Activated CD8-positive, alpha-beta memory T cell treated with anti-CD3 and anti-CD28 coated beads, Interleukin-2, amount 50 U/mL, for 4 hours (primary cell): ENCODE measurements around the gene CDR2.
"Not testable (repeated sequence)": the region's sequence is repeated elsewhere in the genome, so short reads cannot be mapped to it uniquely, and the experiment has no call there.

ENCODE experiments used
- DNase-seq: peaks from one replicate; pipeline ENCODE4 v3.0.0-alpha.2; 2020

The CDR2 gene

DNA sequence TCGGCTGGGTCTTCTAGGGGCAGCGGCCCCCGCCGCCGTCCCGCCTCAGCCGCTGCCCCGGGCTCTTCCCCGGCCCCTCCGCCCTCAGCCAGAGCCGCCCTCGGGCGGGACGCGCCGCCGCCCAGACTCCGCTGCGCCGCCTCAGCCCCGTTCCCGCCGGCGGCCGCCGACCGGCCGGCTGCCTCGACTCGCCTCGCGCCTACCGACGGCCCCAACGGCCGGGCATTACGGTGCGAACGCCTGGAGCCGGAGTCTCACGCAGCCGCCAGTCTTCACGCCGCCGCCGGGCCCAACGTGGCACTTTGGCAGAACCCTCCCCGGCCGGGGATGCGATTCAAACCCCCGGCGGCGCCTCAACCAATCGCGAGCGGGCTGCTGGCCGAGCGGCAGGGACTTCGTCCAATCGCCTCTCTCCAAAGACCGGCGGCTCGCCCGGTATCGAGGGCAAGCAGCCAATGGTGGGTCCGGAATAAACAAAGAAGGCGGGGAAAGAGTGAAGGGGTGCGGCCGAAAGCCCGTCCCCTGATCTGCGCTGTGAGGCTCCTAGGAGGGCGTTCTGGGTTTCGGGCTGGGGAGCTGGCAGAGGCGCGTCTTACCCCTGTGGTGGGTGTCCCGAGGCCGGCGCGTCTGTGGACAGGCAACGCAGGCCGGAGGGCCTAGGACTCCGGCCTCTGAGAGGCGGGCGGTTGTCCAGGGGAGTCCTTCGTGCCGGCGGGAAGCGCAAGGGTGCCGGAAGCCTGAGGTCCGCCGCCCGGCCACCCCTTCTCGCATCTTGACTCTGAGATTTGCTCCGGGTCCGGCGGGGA lies at the start of gene CDR2:
TSS of gene CDR2 (minus strand) at position 309 of the 806 bp plus-strand sequence. CDS start 310 bp downstream, outside the sequence.
- peak; percentile 97 for DNase-seq

DNA sequence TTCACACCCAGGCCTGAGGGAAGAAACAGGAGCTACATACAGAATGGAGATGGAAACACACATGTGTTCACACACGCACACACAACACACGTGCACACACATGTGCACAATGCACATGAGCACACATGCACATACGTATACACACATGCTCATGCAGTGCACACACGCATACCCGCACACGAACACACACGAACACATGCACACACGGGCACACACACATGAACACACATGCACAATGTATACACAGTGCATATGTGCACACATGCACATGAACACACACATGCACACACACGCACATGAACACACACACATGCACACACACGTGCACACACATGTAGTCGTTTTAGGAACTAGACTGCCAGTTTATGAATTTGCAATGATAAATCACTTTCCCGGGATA lies 49.3 kb upstream of the CDR2 start:
- DNase-seq = no peak

DNA sequence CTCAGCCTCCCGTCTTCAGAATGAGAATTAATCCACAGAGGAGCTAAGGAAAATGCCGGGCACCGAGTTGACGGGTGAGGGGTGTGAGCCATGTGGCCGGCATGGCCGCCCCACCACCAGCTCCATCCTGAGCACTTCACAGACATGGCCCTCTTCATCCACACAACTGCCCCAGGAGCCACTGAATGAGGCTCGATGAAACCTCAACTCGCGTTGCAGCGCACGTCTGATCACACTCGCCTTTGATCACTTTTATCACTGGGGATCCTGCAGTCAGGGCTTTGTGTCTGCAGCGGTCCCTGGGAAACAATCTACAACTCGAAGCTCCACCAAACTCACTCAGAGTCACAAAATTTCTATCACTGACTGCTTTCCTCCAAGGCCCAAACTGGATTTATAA lies 46.7 kb upstream of the CDR2 start:
- DNase-seq = no peak

DNA sequence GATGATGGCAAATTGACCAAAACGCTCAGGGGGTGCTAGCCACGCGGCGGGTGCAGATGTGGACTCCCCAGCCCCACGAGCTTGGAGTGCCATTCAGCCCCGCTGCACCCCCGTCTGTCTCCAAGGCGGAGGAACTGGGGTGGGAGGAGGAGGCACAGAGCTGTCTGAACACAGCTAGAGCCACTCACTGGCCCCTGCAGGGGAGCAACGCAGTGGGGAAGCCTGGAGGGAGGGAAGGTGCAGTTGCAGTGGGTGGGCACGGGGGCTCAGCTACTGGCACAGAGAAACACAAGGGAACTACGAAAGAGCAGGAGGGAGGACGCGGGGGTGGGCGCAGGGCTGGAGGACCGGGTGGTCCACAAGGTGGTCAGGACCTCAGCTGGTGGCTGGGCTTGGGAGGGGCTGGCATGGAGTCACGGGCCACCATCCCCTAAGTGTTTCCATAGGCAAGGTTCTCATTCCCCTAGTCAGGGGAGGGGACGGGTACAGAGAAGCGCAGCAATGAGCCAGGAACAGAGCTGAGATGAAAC lies 46.3 kb upstream of the CDR2 start:
- no peak for DNase-seq

DNA sequence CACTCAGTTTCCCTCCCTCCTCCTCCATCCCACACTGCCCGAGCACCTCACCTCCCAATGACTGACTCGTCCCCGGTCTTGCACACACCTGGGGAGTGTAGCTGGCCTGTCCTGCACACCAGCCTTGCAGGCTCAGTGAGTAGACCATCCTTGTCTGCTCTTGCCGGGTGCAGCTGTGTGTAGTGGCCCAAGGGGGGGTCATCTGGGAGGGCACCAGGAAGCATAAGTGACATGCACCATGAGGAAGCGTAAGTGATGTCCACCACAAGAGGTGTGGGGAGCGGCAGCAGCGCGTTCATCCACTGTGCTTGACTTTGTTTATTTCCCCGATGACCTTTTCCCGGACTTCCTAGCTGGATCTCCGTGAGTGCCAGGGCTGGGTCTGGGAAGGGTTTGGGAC lies 45.5 kb upstream of the CDR2 start:
- no peak for DNase-seq

GRCh38 chr16:22418826-22419225 lies 44.4 kb upstream of the CDR2 start:
- DNase-seq = no peak

- DNase-seq = not testable (repeated sequence)
Observed at GRCh38 chr16:22417798-22418197, 43.4 kb upstream of the CDR2 start.

DNA sequence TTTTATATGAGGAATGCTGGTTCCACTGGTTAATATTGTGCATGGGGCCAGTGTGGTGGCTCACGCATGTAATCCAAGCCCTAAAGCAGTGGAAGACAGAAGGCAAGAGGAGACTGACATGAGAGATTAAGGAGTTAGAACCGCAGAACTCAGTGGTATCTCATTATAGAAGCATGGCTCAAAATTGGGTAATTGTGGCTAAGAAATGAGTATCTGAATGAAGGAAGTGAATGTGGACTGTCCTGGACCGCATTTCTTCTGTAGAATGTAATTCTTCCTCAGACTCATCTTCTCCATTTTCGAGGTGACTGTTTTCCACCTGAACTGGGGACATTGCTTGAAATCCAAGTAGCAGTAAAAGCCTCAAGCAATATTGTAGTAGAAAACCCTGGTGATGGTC lies 42.6 kb upstream of the CDR2 start:
- no peak for DNase-seq

DNA sequence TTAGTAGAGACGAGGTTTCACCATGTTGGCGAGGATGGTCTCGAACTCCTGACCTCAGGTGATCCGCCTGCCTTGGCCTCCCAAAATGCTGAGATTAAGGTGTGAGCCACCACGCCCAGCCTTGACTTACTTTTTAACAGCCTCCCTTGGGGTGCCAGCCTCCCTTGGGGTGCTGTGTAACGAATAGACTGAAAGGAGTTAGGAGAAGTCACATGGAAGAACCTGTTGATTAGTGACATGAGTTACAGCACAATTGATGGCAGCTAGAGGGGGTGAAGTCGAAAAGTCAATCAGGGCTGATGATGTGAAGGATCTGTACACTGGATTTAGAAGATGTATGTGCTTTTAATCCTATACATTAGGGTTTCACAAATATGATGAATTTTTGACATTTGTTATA lies 39.4 kb upstream of the CDR2 start:
- DNase-seq = no peak

- DNase-seq = no peak
Observed at GRCh38 chr16:22407486-22407885, 33.1 kb upstream of the CDR2 start.

DNA sequence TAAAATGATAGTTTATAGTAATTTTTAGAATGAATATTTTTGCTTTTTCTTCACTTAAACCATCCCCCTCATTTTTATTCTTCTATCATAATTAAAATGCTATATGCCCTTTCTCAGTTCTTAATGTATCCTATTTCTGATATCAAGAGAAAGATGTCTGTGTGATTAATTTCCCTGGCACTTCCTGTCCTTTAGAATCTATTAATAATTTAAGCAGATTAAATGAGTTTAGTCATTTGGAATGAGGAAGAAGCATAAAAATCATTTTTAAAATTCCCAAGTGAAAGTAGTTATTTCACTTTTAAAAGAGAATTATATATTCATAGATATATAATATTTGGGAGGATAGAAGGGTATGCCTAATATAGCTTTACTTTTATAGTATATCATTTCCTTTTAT lies 27.8 kb upstream of the CDR2 start:
- DNase-seq = no peak

DNA sequence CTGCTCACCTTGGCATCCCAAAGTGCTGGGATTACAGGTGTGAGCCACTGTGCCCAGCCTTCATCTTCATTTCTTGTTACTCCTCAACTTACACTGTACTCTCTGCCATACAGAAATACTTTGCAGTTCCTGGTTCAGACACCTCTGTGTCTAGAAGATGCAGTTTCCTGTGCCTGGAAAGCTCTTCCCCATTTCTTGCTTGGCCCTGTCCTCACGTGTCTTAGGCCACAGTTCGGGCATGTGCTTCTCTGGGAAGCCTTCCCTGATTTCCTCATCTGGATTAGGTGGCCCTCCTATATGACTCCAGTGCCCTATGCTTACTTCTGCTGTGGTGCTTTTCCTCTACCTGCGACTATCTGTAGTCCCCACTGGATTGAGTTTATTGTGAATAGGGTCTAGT lies 26.5 kb upstream of the CDR2 start:
- no peak for DNase-seq

DNA sequence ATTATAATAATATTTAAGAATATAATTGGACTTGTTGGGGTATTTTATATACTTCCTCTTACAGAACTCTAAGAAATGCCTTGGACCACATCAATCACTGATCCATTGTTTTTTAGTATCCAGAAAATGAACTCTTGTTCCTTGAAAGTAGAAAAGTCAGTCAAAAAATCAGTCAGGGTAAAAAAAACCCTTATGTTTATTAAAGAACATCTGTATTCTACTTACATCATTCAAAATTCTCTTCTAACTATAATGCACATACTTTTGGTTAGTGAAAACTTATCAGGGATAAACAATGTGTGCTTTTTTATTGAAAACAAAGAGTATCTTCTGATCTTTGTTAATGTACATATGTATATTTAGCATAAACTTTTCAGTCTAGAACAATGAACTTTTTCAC lies 23.5 kb upstream of the CDR2 start:
- no peak for DNase-seq

GRCh38 chr16:22397464-22397863 lies 23.0 kb upstream of the CDR2 start:
- no peak for DNase-seq

GRCh38 chr16:22395960-22396359 lies 21.5 kb upstream of the CDR2 start:
- no peak for DNase-seq

- no peak for DNase-seq
Observed at GRCh38 chr16:22394121-22394520, 19.7 kb upstream of the CDR2 start.

GRCh38 chr16:22388101-22388644 lies 13.8 kb upstream of the CDR2 start:
- no peak for DNase-seq

GRCh38 chr16:22386976-22387375 lies 12.6 kb upstream of the CDR2 start:
- no peak for DNase-seq

GRCh38 chr16:22385196-22385595 lies 10.8 kb upstream of the CDR2 start:
- no peak for DNase-seq

- DNase-seq = no peak
Observed at GRCh38 chr16:22383827-22384226, 9.4 kb upstream of the CDR2 start.

- DNase-seq = no peak
Observed at GRCh38 chr16:22381392-22381791, 7.0 kb upstream of the CDR2 start.

DNA sequence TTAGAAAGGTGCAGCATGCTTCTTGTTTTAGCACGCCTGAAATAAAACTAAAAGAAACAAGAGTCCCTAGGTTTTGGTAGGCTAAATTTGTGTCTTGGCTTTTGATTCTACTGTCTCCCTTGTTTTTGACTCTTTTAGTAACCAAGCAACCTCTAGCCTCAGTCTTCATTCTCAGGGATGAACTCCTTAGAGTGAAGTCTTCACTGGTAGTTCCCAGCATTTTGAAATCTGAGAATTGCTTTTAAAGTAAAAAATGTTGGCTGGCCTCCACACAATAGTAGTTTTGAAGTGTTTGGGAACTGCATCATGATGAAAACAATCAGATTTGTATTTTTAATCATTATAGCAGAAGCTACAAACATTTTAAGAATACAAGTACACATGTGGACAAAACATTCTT lies 6.1 kb upstream of the CDR2 start:
- no peak for DNase-seq

- DNase-seq = no peak
Observed at GRCh38 chr16:22379656-22380055, 5.2 kb upstream of the CDR2 start.

- DNase-seq = no peak
Observed at GRCh38 chr16:22375963-22376640, 1.7 kb upstream of the CDR2 start.
